H1 (cell line): Measurements from ENCODE around the gene ITGA3.

Source experiments
- BACH1 ChIP-seq: IDR thresholded peaks from 2 replicates; pipeline ENCODE4 v1.6.1; 2012; ENCODE audit warnings: low read length, improper control_type of control experiment
- CEBPB ChIP-seq: IDR thresholded peaks from 2 replicates; pipeline ENCODE4 v1.6.1; 2012; ENCODE audit warnings: low read depth, low read length
- CHD1 ChIP-seq: IDR thresholded peaks from 2 replicates; pipeline ENCODE4 v1.6.1; 2012; ENCODE audit warnings: low read depth, low read length, improper control_type of control experiment
- EP300 ChIP-seq, 2 experiments: IDR thresholded peaks; 1 replicate in 1 of 2; 2 replicates in 1 of 2; pipeline ENCODE4 v1.6.1; 2011 to 2012; ENCODE audit warnings: low read depth in 2 of 2, low read length in 2 of 2, mild to moderate bottlenecking in 2 of 2, borderline replicate concordance in 1 of 2, inconsistent platforms in 1 of 2, moderate library complexity in 1 of 2
- EZH2 ChIP-seq: fragments of 200-600 bp; sonication (generic); IDR thresholded peaks from 2 replicates; pipeline ENCODE4 v1.7.1; 2012; ENCODE audit warnings: low read depth, mild to moderate bottlenecking, moderate library complexity, low read length, inconsistent platforms; ENCODE audit not compliant: severe bottlenecking
- HDAC6 ChIP-seq: IDR thresholded peaks from one replicate; pipeline ENCODE4 v1.7.1; 2012; ENCODE audit warnings: low read depth, mild to moderate bottlenecking, inconsistent platforms, low read length, moderate library complexity
- NRF1 ChIP-seq: IDR thresholded peaks from 2 replicates; pipeline ENCODE4 v1.6.1; 2011; ENCODE audit warnings: mild to moderate bottlenecking, low read depth, low read length, improper control_type of control experiment
- POLR2A ChIP-seq, 2 experiments: IDR thresholded peaks; 1 replicate in 1 of 2; 2 replicates in 1 of 2; pipeline ENCODE4 v1.6.1; 2011; ENCODE audit warnings: low read depth in 2 of 2, low read length in 2 of 2, mild to moderate bottlenecking in 2 of 2; ENCODE audit errors: control extremely low read depth in 1 of 2
- SIN3A ChIP-seq, 2 experiments: IDR thresholded peaks in 1 of 2; conservative IDR thresholded peaks in 1 of 2; 2 replicates each; pipeline ENCODE4 v1.6.1; 2011 to 2012; ENCODE audit warnings: low read length in 2 of 2, improper control_type of control experiment in 1 of 2, low read depth in 1 of 2, mild to moderate bottlenecking in 1 of 2
- TEAD4 ChIP-seq: IDR thresholded peaks from 2 replicates; pipeline ENCODE4 v1.6.1; 2012; ENCODE audit warnings: low read depth, low read length, inconsistent platforms, mixed read lengths
- ZNF274 ChIP-seq: IDR thresholded peaks from 2 replicates; pipeline ENCODE4 v1.7.0; 2012; ENCODE audit warnings: low read length, borderline replicate concordance; ENCODE audit errors: extremely low read depth
- TF ChIP-seq, protein P1 (sequence below), 3 experiments: IDR thresholded peaks; 1 replicate in 2 of 3; 2 replicates in 1 of 3; pipeline versions ENCODE4 v1.5.1 to v1.6.1; 2011; ENCODE audit warnings: low read length in 3 of 3, mild to moderate bottlenecking in 3 of 3, inconsistent platforms in 2 of 3, low read depth in 1 of 3, moderate library complexity in 1 of 3; ENCODE audit not compliant: insufficient read depth in 1 of 3; ENCODE audit errors: control extremely low read depth in 1 of 3

DNA sequence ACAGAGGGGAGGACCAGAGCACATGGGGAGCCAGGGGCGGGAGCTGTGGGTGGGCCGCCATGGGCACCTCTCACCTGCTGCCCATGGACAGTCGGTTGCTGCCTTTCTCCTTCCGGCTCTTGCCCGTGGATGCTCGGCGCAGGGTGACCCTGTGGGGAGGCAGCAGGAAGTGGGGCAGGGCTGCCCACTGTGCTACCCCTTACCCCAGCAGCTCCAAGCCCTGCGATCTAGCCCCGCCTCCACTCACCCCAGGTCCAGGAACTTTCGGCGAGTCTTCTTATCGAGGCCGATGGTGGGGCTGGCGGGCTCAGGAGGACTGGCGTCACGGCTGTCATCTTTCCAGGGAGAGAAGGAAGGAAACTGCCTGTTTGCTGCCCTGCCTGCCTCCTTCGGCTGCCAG is 59.8 kb downstream of the ITGA3 start:
- no peak for TF ChIP-seq HDAC6
- no peak for TF ChIP-seq EP300 (IDR thresholded peaks at IDR 0.05; ENCODE audit: borderline replicate concordance in 1 of 2, low read depth in 2 of 2, low read length in 2 of 2)
- TF ChIP-seq, protein P1, sequence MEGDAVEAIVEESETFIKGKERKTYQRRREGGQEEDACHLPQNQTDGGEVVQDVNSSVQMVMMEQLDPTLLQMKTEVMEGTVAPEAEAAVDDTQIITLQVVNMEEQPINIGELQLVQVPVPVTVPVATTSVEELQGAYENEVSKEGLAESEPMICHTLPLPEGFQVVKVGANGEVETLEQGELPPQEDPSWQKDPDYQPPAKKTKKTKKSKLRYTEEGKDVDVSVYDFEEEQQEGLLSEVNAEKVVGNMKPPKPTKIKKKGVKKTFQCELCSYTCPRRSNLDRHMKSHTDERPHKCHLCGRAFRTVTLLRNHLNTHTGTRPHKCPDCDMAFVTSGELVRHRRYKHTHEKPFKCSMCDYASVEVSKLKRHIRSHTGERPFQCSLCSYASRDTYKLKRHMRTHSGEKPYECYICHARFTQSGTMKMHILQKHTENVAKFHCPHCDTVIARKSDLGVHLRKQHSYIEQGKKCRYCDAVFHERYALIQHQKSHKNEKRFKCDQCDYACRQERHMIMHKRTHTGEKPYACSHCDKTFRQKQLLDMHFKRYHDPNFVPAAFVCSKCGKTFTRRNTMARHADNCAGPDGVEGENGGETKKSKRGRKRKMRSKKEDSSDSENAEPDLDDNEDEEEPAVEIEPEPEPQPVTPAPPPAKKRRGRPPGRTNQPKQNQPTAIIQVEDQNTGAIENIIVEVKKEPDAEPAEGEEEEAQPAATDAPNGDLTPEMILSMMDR (IDR thresholded peaks at IDR 0.05; ENCODE audit: control extremely low read depth in 1 of 3, insufficient read depth in 1 of 3, low read depth in 1 of 3, low read length in 3 of 3), result no peak
- no peak for TF ChIP-seq SIN3A (conservative IDR thresholded peaks at IDR 0.05 in 1 of 2, IDR thresholded peaks at IDR 0.05 in 1 of 2; ENCODE audit: low read depth in 1 of 2, low read length in 2 of 2)
- no peak for TF ChIP-seq EZH2
- no peak for TF ChIP-seq ZNF274
- no peak for TF ChIP-seq POLR2A (IDR thresholded peaks at IDR 0.05; ENCODE audit: control extremely low read depth in 1 of 2, low read depth in 2 of 2, low read length in 2 of 2)
- no peak for TF ChIP-seq NRF1
- TF ChIP-seq BACH1, result no peak
- TF ChIP-seq CEBPB, result no peak
- TF ChIP-seq CHD1, result no peak
- TF ChIP-seq TEAD4, result no peak
